ENCODE measurements around the gene RPL21.
"Not testable (repeated sequence)": the region's sequence is repeated elsewhere in the genome, so short reads cannot be mapped to it uniquely, and the experiment has no call there.

Gene RPL21

GRCh38 chr13:27251166-27252091, at the start of gene RPL21:
Gene RPL21, plus strand, starts transcription at chr13:27251558. Its CDS starts 2,219 bp downstream, at chr13:27253777.
- peak within 1 kb of the TSS; percentile 94 to 98 for H3K4me3 Mint-ChIP-seq
- ATAC-seq = peak; percentile 98
- peak within 1 kb of the TSS; percentile 100 for H3K27ac Mint-ChIP-seq
- no peaks in the 10 kb centered on the region for H3K9me3 Mint-ChIP-seq
- H3K4me1 Mint-ChIP-seq = peaks cover 36% of the 10 kb centered on the region
- DNase-seq = peak; percentile 90
- no peaks in the 10 kb centered on the region for H3K27me3 Mint-ChIP-seq

- H3K4me1 Mint-ChIP-seq = no peaks in the 10 kb centered on the region
- H3K27me3 Mint-ChIP-seq = no peaks in the 10 kb centered on the region
- no peak for ATAC-seq
- no peak overlapping the region for H3K4me3 Mint-ChIP-seq
- H3K9me3 Mint-ChIP-seq = peaks cover 5 to 8% of the 10 kb centered on the region in 2 donors
- no peak for DNase-seq
- H3K27ac Mint-ChIP-seq = no peak overlapping the region
Measured at GRCh38 chr13:27201661-27202060, 49.7 kb upstream of the RPL21 start.

- DNase-seq (no peak), ATAC-seq (no peak)
- no peaks in the 10 kb centered on the region for H3K4me1 Mint-ChIP-seq
- no peak overlapping the region for H3K4me3 Mint-ChIP-seq
- H3K9me3 Mint-ChIP-seq = peaks cover under 1 to 2% of the 10 kb centered on the region in 2 donors
- H3K27me3 Mint-ChIP-seq = no peaks in the 10 kb centered on the region
- H3K27ac Mint-ChIP-seq = no peak overlapping the region
Measured at GRCh38 chr13:27203186-27203585, 48.2 kb upstream of the RPL21 start.

- Mint-ChIP-seq H3K9me3 (no peaks in the 10 kb centered on the region), H3K27ac (no peak overlapping the region), H3K27me3 (no peaks in the 10 kb centered on the region), H3K4me1 (no peaks in the 10 kb centered on the region), H3K4me3 (no peak overlapping the region)
- DNase-seq (no peak), ATAC-seq (no peak)
Measured at GRCh38 chr13:27203854-27204253, 47.5 kb upstream of the RPL21 start.

- no peaks in the 10 kb centered on the region for H3K27me3 Mint-ChIP-seq
- H3K9me3 Mint-ChIP-seq = no peaks in the 10 kb centered on the region
- no peak for DNase-seq
- no peak overlapping the region for H3K4me3 Mint-ChIP-seq
- ATAC-seq = no peak
- no peak overlapping the region for H3K27ac Mint-ChIP-seq
- H3K4me1 Mint-ChIP-seq = no peaks in the 10 kb centered on the region
Measured at GRCh38 chr13:27208514-27208913, 42.8 kb upstream of the RPL21 start.

- Mint-ChIP-seq H3K27ac (no peak overlapping the region), H3K27me3 (no peaks in the 10 kb centered on the region), H3K9me3 (no peaks in the 10 kb centered on the region), H3K4me3 (no peak overlapping the region), H3K4me1 (no peaks in the 10 kb centered on the region)
- ATAC-seq (no peak), DNase-seq (no peak)
Measured at GRCh38 chr13:27211271-27211670, 40.1 kb upstream of the RPL21 start.

- no peaks in the 10 kb centered on the region for H3K4me1 Mint-ChIP-seq
- ATAC-seq = no peak
- no peak for DNase-seq
- no peaks in the 10 kb centered on the region for H3K9me3 Mint-ChIP-seq
- H3K4me3 Mint-ChIP-seq = no peak overlapping the region
- no peak overlapping the region for H3K27ac Mint-ChIP-seq
- no peaks in the 10 kb centered on the region for H3K27me3 Mint-ChIP-seq
Measured at GRCh38 chr13:27211771-27212364, 39.5 kb upstream of the RPL21 start.

- H3K9me3 Mint-ChIP-seq, H3K4me3 Mint-ChIP-seq, DNase-seq, ATAC-seq, H3K4me1 Mint-ChIP-seq, H3K27ac Mint-ChIP-seq, H3K27me3 Mint-ChIP-seq: not testable (repeated sequence)
Measured at GRCh38 chr13:27213386-27213785, 38.0 kb upstream of the RPL21 start.

GRCh38 chr13:27217791-27218190, 33.6 kb upstream of the RPL21 start:
- not testable (repeated sequence) for DNase-seq, H3K9me3 Mint-ChIP-seq, H3K4me3 Mint-ChIP-seq, H3K4me1 Mint-ChIP-seq, ATAC-seq
- H3K27me3 Mint-ChIP-seq = peaks cover 27% of the 10 kb centered on the region
- peak overlapping the region in 1 of 2 donors; percentile 7 for H3K27ac Mint-ChIP-seq

- not testable (repeated sequence) for H3K4me3 Mint-ChIP-seq, H3K4me1 Mint-ChIP-seq, DNase-seq, H3K9me3 Mint-ChIP-seq, H3K27ac Mint-ChIP-seq, ATAC-seq
- peaks cover 27% of the 10 kb centered on the region for H3K27me3 Mint-ChIP-seq
Measured at GRCh38 chr13:27218861-27219260, 32.5 kb upstream of the RPL21 start.

GRCh38 chr13:27219611-27220010, 31.7 kb upstream of the RPL21 start:
- no peak overlapping the region for H3K4me3 Mint-ChIP-seq
- no peak overlapping the region for H3K27ac Mint-ChIP-seq
- ATAC-seq = no peak
- H3K4me1 Mint-ChIP-seq = no peaks in the 10 kb centered on the region
- H3K27me3 Mint-ChIP-seq = peaks cover 27% of the 10 kb centered on the region
- DNase-seq = no peak
- peaks cover 0 to 6% of the 10 kb centered on the region in 2 donors for H3K9me3 Mint-ChIP-seq

GRCh38 chr13:27222100-27222499, 29.3 kb upstream of the RPL21 start:
- not testable (repeated sequence) for DNase-seq, H3K4me3 Mint-ChIP-seq, H3K4me1 Mint-ChIP-seq, H3K9me3 Mint-ChIP-seq, ATAC-seq, H3K27ac Mint-ChIP-seq
- peaks cover 27% of the 10 kb centered on the region for H3K27me3 Mint-ChIP-seq

- no peak for DNase-seq
- H3K4me3 Mint-ChIP-seq = no peak overlapping the region
- no peak for ATAC-seq
- peaks cover 8% of the 10 kb centered on the region for H3K27me3 Mint-ChIP-seq
- peaks cover 12% of the 10 kb centered on the region for H3K4me1 Mint-ChIP-seq
- peak overlapping the region in 1 of 2 donors; percentile 30 for H3K27ac Mint-ChIP-seq
- peaks cover 2 to 3% of the 10 kb centered on the region in 2 donors for H3K9me3 Mint-ChIP-seq
Measured at GRCh38 chr13:27226991-27227390, 24.4 kb upstream of the RPL21 start.

GRCh38 chr13:27228131-27228530, 23.2 kb upstream of the RPL21 start:
- no peak for ATAC-seq
- H3K4me1 Mint-ChIP-seq = peaks cover 12% of the 10 kb centered on the region
- DNase-seq = no peak
- H3K9me3 Mint-ChIP-seq = peaks cover 6 to 11% of the 10 kb centered on the region in 2 donors
- H3K27me3 Mint-ChIP-seq = no peaks in the 10 kb centered on the region
- no peak overlapping the region for H3K27ac Mint-ChIP-seq
- no peak overlapping the region for H3K4me3 Mint-ChIP-seq

- H3K27me3 Mint-ChIP-seq = no peaks in the 10 kb centered on the region
- no peak overlapping the region for H3K4me3 Mint-ChIP-seq
- H3K4me1 Mint-ChIP-seq = peaks cover 12% of the 10 kb centered on the region
- ATAC-seq (no peak), DNase-seq (no peak)
- H3K9me3 Mint-ChIP-seq = peaks cover 6 to 11% of the 10 kb centered on the region in 2 donors
- H3K27ac Mint-ChIP-seq = no peak overlapping the region
Measured at GRCh38 chr13:27229642-27230041, 21.7 kb upstream of the RPL21 start.

GRCh38 chr13:27233964-27234363, 17.4 kb upstream of the RPL21 start:
- Mint-ChIP-seq H3K4me1 (no peaks in the 10 kb centered on the region), H3K9me3 (peaks cover 6 to 11% of the 10 kb centered on the region in 2 donors), H3K4me3 (no peak overlapping the region), H3K27me3 (no peaks in the 10 kb centered on the region), H3K27ac (no peak overlapping the region)
- ATAC-seq = no peak
- no peak for DNase-seq

Data from stimulated activated naive CD8-positive, alpha-beta T cell treated with anti-CD3 and anti-CD28 coated beads, Interleukin-15, amount 100 ng/mL, for 72 hours (primary cell).